ENCODE measurements around the gene HS3ST3B1. TPM values are rescaled to one million over a fixed set of nuclear protein-coding genes. Genes with fewer than 3 reads are reported as not detected.

Gene HS3ST3B1
- total and polyA plus RNA-seq, 8 donors, result 0.81 to 3.6 (median 1.6) TPM; not detected in 2

DNA sequence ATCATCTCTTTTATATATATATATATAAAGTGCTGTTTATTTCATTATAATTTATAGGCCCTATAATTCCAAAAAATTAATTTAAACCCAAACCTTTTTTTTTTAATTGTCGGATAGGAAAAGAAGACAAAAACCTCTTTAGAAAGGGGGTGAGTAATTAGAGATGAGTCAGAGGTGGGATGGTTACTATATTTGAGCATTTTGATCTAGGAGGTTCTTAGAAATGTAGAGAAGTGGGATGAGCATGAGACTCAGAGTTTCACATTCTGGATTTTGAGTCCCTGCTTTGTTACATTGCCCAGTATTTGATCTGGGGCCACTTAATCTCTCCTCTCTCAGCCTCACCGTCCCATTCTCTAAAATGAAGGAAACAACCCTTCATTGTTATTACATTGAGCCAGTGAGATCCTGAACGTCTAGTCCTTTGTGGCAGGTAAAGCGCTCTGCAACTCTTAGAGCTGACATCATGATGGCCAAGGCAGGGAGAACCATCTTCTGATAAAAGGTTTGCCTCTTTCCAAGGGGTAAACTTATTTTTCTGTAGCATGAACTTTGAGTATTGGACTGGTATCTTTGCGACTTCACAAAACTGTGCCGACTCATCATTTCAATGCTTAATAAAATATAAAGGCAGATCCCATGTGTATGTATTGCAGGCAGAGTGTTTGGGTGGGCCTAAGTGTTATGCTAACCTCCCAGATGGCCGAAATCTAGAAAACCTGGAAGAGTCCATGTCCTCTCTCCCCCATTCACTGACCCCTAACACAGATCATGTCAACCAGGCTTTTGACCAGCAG lies 21.3 kb downstream of the HS3ST3B1 start:
- intact Hi-C loops (cut with DNase I; ENCODE audit: low total_unique reads), result no loop called here
- Histone ChIP-seq H3K4me1 (no peaks in the 10 kb centered on the region), H3K9me3 (no peaks in the 10 kb centered on the region), H3K27ac (no peak overlapping the region), H3K36me3 (no peaks in the 10 kb centered on the region), H3K27me3 (peaks cover 0 to 32% (median 0%) of the 10 kb centered on the region in 3 donors), H3K4me3 (no peak overlapping the region)
- no peak for DNase-seq
- WGBS, 5 donors, result 87 to 92% (median 89%) methylated on average over 7 of the region's 7 CpGs
- TF ChIP-seq, protein P1, sequence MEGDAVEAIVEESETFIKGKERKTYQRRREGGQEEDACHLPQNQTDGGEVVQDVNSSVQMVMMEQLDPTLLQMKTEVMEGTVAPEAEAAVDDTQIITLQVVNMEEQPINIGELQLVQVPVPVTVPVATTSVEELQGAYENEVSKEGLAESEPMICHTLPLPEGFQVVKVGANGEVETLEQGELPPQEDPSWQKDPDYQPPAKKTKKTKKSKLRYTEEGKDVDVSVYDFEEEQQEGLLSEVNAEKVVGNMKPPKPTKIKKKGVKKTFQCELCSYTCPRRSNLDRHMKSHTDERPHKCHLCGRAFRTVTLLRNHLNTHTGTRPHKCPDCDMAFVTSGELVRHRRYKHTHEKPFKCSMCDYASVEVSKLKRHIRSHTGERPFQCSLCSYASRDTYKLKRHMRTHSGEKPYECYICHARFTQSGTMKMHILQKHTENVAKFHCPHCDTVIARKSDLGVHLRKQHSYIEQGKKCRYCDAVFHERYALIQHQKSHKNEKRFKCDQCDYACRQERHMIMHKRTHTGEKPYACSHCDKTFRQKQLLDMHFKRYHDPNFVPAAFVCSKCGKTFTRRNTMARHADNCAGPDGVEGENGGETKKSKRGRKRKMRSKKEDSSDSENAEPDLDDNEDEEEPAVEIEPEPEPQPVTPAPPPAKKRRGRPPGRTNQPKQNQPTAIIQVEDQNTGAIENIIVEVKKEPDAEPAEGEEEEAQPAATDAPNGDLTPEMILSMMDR (IDR thresholded peaks at IDR 0.05), result no peak
- TF ChIP-seq EP300 (IDR thresholded peaks at IDR 0.05), result no peak
- no peak for TF ChIP-seq POLR2AphosphoS5 (IDR thresholded peaks at IDR 0.05)
- no peak for TF ChIP-seq POLR2A (IDR thresholded peaks at IDR 0.05)

GRCh38 chr17:14323522-14323981 lies 22.7 kb downstream of the HS3ST3B1 start:
- Histone ChIP-seq H3K36me3 (no peaks in the 10 kb centered on the region), H3K27ac (no peak overlapping the region), H3K27me3 (peaks cover 0 to 21% (median 0%) of the 10 kb centered on the region in 3 donors), H3K9me3 (no peaks in the 10 kb centered on the region), H3K4me3 (no peak overlapping the region), H3K4me1 (no peaks in the 10 kb centered on the region)
- peak in 1 of 2 donors; percentile 12 for DNase-seq
- intact Hi-C loops (cut with DNase I; ENCODE audit: low total_unique reads), result no loop called here
- WGBS, 5 donors, result 32 to 52% (median 45%) methylated on average over 3 of the region's 3 CpGs
- TF ChIP-seq POLR2A (IDR thresholded peaks at IDR 0.05), result no peak
- no peak for TF ChIP-seq EP300 (IDR thresholded peaks at IDR 0.05)
- no peak for TF ChIP-seq POLR2AphosphoS5 (IDR thresholded peaks at IDR 0.05)
- TF ChIP-seq, protein P1 (IDR thresholded peaks at IDR 0.05), result no peak

- DNase-seq, result no peak
- 29 to 56% (median 41%) methylated on average over 9 of the region's 9 CpGs for WGBS, 5 donors
- H3K9me3 ChIP-seq, result no peaks in the 10 kb centered on the region
- H3K27ac ChIP-seq, result no peak overlapping the region
- H3K4me3 ChIP-seq, result no peak overlapping the region
- H3K4me1 ChIP-seq, result no peaks in the 10 kb centered on the region
- intact Hi-C loops (cut with DNase I; ENCODE audit: low total_unique reads), result no loop called here
- peaks cover 0 to 15% (median 0%) of the 10 kb centered on the region in 3 donors for H3K27me3 ChIP-seq
- H3K36me3 ChIP-seq, result no peaks in the 10 kb centered on the region
- TF ChIP-seq POLR2A (IDR thresholded peaks at IDR 0.05), result no peak
- no peak for TF ChIP-seq EP300 (IDR thresholded peaks at IDR 0.05)
- TF ChIP-seq, protein P1 (IDR thresholded peaks at IDR 0.05), result no peak
- no peak for TF ChIP-seq POLR2AphosphoS5 (IDR thresholded peaks at IDR 0.05)
These were observed 24.8 kb downstream of the HS3ST3B1 start for GRCh38 chr17:14325618-14326167.

GRCh38 chr17:14329900-14330491 lies 29.1 kb downstream of the HS3ST3B1 start:
- intact Hi-C loops (cut with DNase I; ENCODE audit: low total_unique reads), result no loop called here

More at GRCh38 chr17:14329900-14330491, 29.1 kb downstream of the HS3ST3B1 start:
- no peak for DNase-seq
- no peaks in the 10 kb centered on the region for H3K36me3 ChIP-seq
- H3K4me1 ChIP-seq, result peaks cover 0 to 7% (median 0%) of the 10 kb centered on the region in 4 donors
- H3K4me3 ChIP-seq, result no peak overlapping the region
- H3K27me3 ChIP-seq, result no peaks in the 10 kb centered on the region
- no peak overlapping the region for H3K27ac ChIP-seq
- TF ChIP-seq EP300 (IDR thresholded peaks at IDR 0.05), result no peak
- TF ChIP-seq, protein P1 (IDR thresholded peaks at IDR 0.05), result no peak
- TF ChIP-seq POLR2A (IDR thresholded peaks at IDR 0.05), result no peak
- TF ChIP-seq POLR2AphosphoS5 (IDR thresholded peaks at IDR 0.05), result no peak
- H3K9me3 ChIP-seq, result no peaks in the 10 kb centered on the region
- WGBS, 5 donors, result 48 to 79% (median 61%) methylated on average over 5 of the region's 5 CpGs
